Endothelial cell of umbilical vein (primary cell): ENCODE measurements around the gene TXLNA.

Experiments used
- EZH2 ChIP-seq: IDR thresholded peaks from 2 replicates; pipeline ENCODE4 v1.6.1; 2012; ENCODE audit warnings: borderline replicate concordance, low read depth, mild to moderate bottlenecking, moderate library complexity, low read length, inconsistent platforms; ENCODE audit not compliant: severe bottlenecking
- FOS ChIP-seq: IDR thresholded peaks from 2 replicates; pipeline ENCODE4 v1.6.1; 2011; ENCODE audit warnings: mild to moderate bottlenecking, low read length, moderate library complexity, borderline replicate concordance; ENCODE audit not compliant: insufficient read depth
- GATA2 ChIP-seq: IDR thresholded peaks from 2 replicates; pipeline ENCODE4 v1.7.0; 2011; ENCODE audit warnings: low read depth, mild to moderate bottlenecking, moderate library complexity, mixed read lengths, low read length; ENCODE audit not compliant: insufficient read length, insufficient read depth
- JUN ChIP-seq: IDR thresholded peaks from 2 replicates; pipeline ENCODE4 v1.6.1; 2011; ENCODE audit warnings: borderline replicate concordance, low read depth; ENCODE audit not compliant: insufficient read length, insufficient read depth
- MYC ChIP-seq: IDR thresholded peaks from one replicate; pipeline ENCODE4 v1.6.1; 2011; ENCODE audit warnings: mild to moderate bottlenecking, low read depth, low read length
- POLR2A ChIP-seq: IDR thresholded peaks from 2 replicates; pipeline ENCODE4 v1.6.1; 2012; ENCODE audit warnings: low read depth, mild to moderate bottlenecking, control low read depth, low read length
- POLR2AphosphoS5 ChIP-seq: IDR thresholded peaks from 2 replicates; pipeline ENCODE4 v1.6.1; 2012; ENCODE audit warnings: low read depth, mild to moderate bottlenecking, control low read depth, low read length, moderate library complexity; ENCODE audit not compliant: insufficient read depth
- TF ChIP-seq, protein P1 (sequence below), 2 donors: IDR thresholded peaks; 1 replicate in 1 of 2; 2 replicates in 1 of 2; pipeline ENCODE4 v1.5.1; 2011; ENCODE audit warnings: low read length in 2 of 2, mild to moderate bottlenecking in 2 of 2, moderate library complexity in 2 of 2, control low read depth in 1 of 2, inconsistent platforms in 1 of 2, low read depth in 1 of 2; ENCODE audit not compliant: insufficient read depth in 1 of 2; ENCODE audit errors: extremely low read depth in 1 of 2
- TF ChIP-seq, protein P2 (sequence below): IDR thresholded peaks from 2 replicates; pipeline ENCODE4 v1.6.1; 2011; ENCODE audit not compliant: insufficient read depth, insufficient read length

- TF ChIP-seq, protein P1, sequence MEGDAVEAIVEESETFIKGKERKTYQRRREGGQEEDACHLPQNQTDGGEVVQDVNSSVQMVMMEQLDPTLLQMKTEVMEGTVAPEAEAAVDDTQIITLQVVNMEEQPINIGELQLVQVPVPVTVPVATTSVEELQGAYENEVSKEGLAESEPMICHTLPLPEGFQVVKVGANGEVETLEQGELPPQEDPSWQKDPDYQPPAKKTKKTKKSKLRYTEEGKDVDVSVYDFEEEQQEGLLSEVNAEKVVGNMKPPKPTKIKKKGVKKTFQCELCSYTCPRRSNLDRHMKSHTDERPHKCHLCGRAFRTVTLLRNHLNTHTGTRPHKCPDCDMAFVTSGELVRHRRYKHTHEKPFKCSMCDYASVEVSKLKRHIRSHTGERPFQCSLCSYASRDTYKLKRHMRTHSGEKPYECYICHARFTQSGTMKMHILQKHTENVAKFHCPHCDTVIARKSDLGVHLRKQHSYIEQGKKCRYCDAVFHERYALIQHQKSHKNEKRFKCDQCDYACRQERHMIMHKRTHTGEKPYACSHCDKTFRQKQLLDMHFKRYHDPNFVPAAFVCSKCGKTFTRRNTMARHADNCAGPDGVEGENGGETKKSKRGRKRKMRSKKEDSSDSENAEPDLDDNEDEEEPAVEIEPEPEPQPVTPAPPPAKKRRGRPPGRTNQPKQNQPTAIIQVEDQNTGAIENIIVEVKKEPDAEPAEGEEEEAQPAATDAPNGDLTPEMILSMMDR (IDR thresholded peaks at IDR 0.05; ENCODE audit: extremely low read depth in 1 of 2, insufficient read depth in 1 of 2, low read depth in 1 of 2, low read length in 2 of 2) = no peak
- TF ChIP-seq POLR2AphosphoS5 (no peak), POLR2A (no peak), FOS (no peak), EZH2 (no peak), JUN (no peak), MYC (no peak), GATA2 (no peak)
- TF ChIP-seq, protein P2, sequence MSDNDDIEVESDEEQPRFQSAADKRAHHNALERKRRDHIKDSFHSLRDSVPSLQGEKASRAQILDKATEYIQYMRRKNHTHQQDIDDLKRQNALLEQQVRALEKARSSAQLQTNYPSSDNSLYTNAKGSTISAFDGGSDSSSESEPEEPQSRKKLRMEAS = no peak
Measured at GRCh38 chr1:32178380-32179192, 889 bp upstream of the TXLNA start.
